HL-60 (cell line): ENCODE results near the gene SORCS2.

Experiments
- DNase-seq, 2 experiments: peaks; one replicate each; pipeline ENCODE4 v3.0.0-alpha.2; 2010 to 2020; ENCODE audit warnings: low read depth in 1 of 2, low spot score in 1 of 2
- H3K27ac ChIP-seq: fragments of 250-450 bp; sonication (Bioruptor Pico); replicated peaks from 2 replicates; pipeline ENCODE4 v1.5.1; 2020; ENCODE audit warnings: mild to moderate bottlenecking, moderate library complexity
- H3K27me3 ChIP-seq: fragments of 250-450 bp; sonication (Bioruptor Pico); 2 replicates; pipeline ENCODE4 v1.5.1; 2021; ENCODE audit warnings: mild to moderate bottlenecking, moderate library complexity; ENCODE audit not compliant: insufficient read depth, poor library complexity, severe bottlenecking
- H3K4me3 ChIP-seq: replicated peaks from 2 replicates; pipeline ENCODE4 v1.5.1; 2011; ENCODE audit warnings: mild to moderate bottlenecking, control low read depth, low read length; ENCODE audit not compliant: insufficient read depth
- GABPA ChIP-seq: IDR thresholded peaks from 2 replicates; pipeline ENCODE4 v1.6.1; 2012; ENCODE audit warnings: low read depth
- POLR2AphosphoS5 ChIP-seq: IDR thresholded peaks from 2 replicates; pipeline ENCODE4 v1.6.1; 2012; ENCODE audit warnings: low read depth
- SPI1 ChIP-seq: IDR thresholded peaks from 2 replicates; pipeline ENCODE4 v1.6.1; 2012; ENCODE audit warnings: low read depth, mild to moderate bottlenecking, borderline replicate concordance
- TF ChIP-seq, protein P1 (sequence below): IDR thresholded peaks from 2 replicates; pipeline ENCODE4 v1.6.1; 2012; ENCODE audit warnings: low read depth; ENCODE audit not compliant: insufficient replicate concordance
- TF ChIP-seq, protein P2 (sequence below): IDR thresholded peaks from one replicate; pipeline ENCODE4 v1.5.1; 2011; ENCODE audit warnings: low read length, control low read depth, inconsistent platforms; ENCODE audit not compliant: insufficient read depth

SORCS2 gene

DNA sequence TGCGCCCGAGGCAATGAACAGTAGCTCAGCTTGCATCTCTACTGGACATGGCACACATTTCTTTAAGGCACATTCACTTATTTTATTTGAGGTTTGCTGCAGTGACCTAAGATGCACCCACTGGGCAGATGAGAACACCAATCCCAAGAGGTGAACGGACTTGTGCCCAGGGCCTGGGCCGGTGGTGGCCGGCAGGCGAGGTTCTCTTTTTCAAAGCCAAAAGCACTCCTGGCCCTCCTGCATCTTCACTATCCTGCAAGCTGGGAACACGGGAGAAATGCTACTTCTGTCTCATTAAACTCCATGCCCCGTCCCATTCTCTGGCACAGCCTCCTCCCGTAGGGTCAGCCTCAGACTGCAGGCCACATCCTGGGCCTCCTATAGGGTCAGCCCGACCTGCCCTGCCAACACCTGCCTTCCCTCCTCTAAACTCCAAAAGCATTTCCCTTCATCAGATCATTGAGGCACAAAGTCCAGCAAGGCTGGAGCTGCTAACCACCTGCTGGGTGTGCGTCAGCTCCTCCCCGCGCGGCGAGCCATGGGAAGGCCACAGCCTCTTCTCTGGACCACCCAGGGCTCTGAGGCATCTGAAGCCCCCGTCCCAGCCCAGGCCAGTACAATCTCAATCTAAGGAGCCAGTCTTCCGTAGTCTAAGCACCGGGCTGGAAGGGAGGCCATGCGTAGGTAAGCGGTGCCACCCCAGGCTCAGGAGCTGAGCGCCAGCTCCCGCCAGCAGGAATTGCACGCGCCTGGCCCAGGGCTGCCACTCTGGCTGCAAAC is 581.3 kb downstream of the SORCS2 start:
- H3K4me3 ChIP-seq, result no peak overlapping the region
- DNase-seq, result no peak
- H3K27me3 ChIP-seq, result no peaks in the 10 kb centered on the region
- TF ChIP-seq, protein P1, sequence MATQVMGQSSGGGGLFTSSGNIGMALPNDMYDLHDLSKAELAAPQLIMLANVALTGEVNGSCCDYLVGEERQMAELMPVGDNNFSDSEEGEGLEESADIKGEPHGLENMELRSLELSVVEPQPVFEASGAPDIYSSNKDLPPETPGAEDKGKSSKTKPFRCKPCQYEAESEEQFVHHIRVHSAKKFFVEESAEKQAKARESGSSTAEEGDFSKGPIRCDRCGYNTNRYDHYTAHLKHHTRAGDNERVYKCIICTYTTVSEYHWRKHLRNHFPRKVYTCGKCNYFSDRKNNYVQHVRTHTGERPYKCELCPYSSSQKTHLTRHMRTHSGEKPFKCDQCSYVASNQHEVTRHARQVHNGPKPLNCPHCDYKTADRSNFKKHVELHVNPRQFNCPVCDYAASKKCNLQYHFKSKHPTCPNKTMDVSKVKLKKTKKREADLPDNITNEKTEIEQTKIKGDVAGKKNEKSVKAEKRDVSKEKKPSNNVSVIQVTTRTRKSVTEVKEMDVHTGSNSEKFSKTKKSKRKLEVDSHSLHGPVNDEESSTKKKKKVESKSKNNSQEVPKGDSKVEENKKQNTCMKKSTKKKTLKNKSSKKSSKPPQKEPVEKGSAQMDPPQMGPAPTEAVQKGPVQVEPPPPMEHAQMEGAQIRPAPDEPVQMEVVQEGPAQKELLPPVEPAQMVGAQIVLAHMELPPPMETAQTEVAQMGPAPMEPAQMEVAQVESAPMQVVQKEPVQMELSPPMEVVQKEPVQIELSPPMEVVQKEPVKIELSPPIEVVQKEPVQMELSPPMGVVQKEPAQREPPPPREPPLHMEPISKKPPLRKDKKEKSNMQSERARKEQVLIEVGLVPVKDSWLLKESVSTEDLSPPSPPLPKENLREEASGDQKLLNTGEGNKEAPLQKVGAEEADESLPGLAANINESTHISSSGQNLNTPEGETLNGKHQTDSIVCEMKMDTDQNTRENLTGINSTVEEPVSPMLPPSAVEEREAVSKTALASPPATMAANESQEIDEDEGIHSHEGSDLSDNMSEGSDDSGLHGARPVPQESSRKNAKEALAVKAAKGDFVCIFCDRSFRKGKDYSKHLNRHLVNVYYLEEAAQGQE, result no peak
- TF ChIP-seq POLR2AphosphoS5 (no peak), SPI1 (no peak), GABPA (no peak)
- TF ChIP-seq, protein P2, sequence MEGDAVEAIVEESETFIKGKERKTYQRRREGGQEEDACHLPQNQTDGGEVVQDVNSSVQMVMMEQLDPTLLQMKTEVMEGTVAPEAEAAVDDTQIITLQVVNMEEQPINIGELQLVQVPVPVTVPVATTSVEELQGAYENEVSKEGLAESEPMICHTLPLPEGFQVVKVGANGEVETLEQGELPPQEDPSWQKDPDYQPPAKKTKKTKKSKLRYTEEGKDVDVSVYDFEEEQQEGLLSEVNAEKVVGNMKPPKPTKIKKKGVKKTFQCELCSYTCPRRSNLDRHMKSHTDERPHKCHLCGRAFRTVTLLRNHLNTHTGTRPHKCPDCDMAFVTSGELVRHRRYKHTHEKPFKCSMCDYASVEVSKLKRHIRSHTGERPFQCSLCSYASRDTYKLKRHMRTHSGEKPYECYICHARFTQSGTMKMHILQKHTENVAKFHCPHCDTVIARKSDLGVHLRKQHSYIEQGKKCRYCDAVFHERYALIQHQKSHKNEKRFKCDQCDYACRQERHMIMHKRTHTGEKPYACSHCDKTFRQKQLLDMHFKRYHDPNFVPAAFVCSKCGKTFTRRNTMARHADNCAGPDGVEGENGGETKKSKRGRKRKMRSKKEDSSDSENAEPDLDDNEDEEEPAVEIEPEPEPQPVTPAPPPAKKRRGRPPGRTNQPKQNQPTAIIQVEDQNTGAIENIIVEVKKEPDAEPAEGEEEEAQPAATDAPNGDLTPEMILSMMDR, result no peak
- H3K27ac ChIP-seq, result no peak overlapping the region

DNA sequence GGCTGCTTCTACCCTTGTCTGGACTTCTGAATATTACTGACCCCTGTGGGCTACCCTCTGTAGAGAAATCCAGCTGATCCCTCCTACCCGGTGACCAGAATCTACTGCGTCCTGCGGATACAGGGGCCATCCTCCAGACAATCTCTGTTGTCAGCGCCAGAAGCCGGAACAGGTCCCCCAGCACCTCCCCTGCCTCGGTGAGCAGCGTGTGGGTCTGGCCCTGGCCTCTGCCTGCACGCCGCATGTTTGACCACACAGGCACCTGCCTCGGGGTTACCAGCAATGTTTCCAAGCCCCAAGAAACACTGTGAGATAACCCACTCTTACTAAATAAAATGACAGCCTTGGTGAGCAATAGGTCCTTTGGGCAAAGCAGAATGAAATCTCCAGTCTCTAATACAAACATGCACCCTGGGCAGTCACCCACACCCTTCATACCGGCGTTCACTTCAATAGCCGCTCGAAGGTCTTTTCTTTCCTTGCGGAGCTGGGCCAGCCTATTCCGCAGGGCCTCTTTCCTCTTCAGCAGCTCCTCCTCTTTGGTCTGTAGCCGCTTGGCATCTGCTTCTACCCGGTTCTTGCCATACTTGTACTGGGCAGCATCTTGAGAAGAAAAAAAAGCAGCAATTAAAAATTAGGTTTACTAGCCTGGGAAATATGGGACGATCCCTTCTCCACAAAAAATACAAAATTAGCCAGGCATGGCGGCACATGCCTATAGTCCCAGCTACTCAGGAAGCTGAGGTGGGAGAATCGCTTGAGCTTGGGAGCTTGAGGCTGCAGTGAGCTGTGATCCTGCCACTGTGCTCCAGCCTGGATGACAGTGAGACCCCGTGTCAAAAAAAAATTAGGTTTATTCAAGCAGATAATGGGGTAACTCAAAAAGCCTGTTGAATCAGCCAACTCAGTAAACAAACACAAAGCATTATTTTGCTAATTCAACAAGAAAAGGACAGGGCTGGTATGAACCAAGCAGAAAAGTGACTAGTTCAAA is 582.3 kb downstream of the SORCS2 start:
- H3K27me3 ChIP-seq, result no peaks in the 10 kb centered on the region
- H3K27ac ChIP-seq, result no peak overlapping the region
- TF ChIP-seq, protein P1, result no peak
- TF ChIP-seq, protein P2, result no peak
- TF ChIP-seq POLR2AphosphoS5 (no peak), GABPA (no peak), SPI1 (no peak)

DNA sequence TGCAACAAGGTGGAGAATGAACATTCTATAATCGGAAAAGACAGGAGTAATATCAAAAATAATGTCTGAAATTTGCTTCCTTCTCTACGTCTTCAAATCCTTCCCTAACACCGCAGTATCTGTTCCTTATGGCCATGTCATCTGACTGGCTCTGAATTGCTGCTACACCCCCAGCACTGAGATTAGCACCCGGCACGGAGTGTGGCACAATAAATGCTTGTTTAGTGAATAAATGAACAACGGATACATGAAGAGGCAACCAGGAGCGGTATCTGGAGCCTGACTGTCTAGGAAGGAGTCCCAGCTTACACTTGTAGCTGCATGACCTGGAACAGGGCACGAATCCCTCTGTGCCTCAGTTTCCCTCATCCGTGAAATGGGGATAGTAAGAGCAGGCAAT is 583.1 kb downstream of the SORCS2 start:
- no peak overlapping the region for H3K27ac ChIP-seq
- TF ChIP-seq POLR2AphosphoS5 (no peak), SPI1 (no peak), GABPA (no peak)
- TF ChIP-seq, protein P2, result no peak
- TF ChIP-seq, protein P1, result no peak

More for the DNA sequence above, 582.3 kb downstream of the SORCS2 start:
- no peak overlapping the region for H3K4me3 ChIP-seq
- DNase-seq, result no peak

More for the DNA sequence above, 583.1 kb downstream of the SORCS2 start:
- DNase-seq, result no peak
- Histone ChIP-seq H3K4me3 (no peak overlapping the region), H3K27me3 (no peaks in the 10 kb centered on the region)
